CD14-positive monocyte (primary cell): ENCODE data around the gene USP24. TPM values are rescaled to one million over a fixed set of nuclear protein-coding genes. Genes with fewer than 3 reads are reported as not detected.

ENCODE experiments used
- DNase-seq, 3 donors: peaks; one replicate each; pipeline ENCODE4 v3.0.0-alpha.2; 2011 to 2022
- H2AFZ ChIP-seq: 2 replicates; pipeline ENCODE4 v1.6.0; 2012; ENCODE audit warnings: mild to moderate bottlenecking, low read depth, low read length, inconsistent platforms; ENCODE audit not compliant: insufficient read depth, poor library complexity, severe bottlenecking
- H3K27ac ChIP-seq, 2 donors: 1 replicate in 1 of 2; 2 replicates in 1 of 2; pipeline ENCODE4 v1.5.1; 2012 to 2013; ENCODE audit warnings: low read length in 2 of 2, control low read depth in 1 of 2, inconsistent platforms in 1 of 2, low read depth in 1 of 2, mild to moderate bottlenecking in 1 of 2
- H3K27me3 ChIP-seq, 2 donors: one replicate each; pipeline versions ENCODE4 v1.6.0 to v1.6.1; 2011 to 2013; ENCODE audit warnings: low read length in 2 of 2; ENCODE audit not compliant: control insufficient read depth in 2 of 2, insufficient read depth in 2 of 2
- H3K36me3 ChIP-seq, 2 donors: replicated peaks in 1 of 2; 1 replicate in 1 of 2; 2 replicates in 1 of 2; pipeline versions ENCODE4 v1.5.1 to v1.6.1; 2012 to 2013; ENCODE audit warnings: low read length in 2 of 2, control low read depth in 1 of 2, inconsistent platforms in 1 of 2, mild to moderate bottlenecking in 1 of 2; ENCODE audit not compliant: insufficient read depth in 2 of 2, control insufficient read depth in 1 of 2
- H3K4me1 ChIP-seq, 2 donors: 1 replicate in 1 of 2; 2 replicates in 1 of 2; pipeline versions ENCODE4 v1.5.1 to v1.6.1; 2012 to 2013; ENCODE audit warnings: low read length in 2 of 2, control low read depth in 1 of 2, inconsistent platforms in 1 of 2, mild to moderate bottlenecking in 1 of 2, moderate library complexity in 1 of 2; ENCODE audit not compliant: insufficient read depth in 2 of 2, control insufficient read depth in 1 of 2
- H3K4me2 ChIP-seq: replicated peaks from 2 replicates; pipeline ENCODE3; 2012; ENCODE audit warnings: low read length, moderate library complexity, mild to moderate bottlenecking; ENCODE audit not compliant: poor library complexity, severe bottlenecking; ENCODE audit errors: extremely low read depth
- H3K4me3 ChIP-seq, 3 experiments: fragments of 200-600 bp in 1 of 3; sonication (generic) in 1 of 3; replicated peaks in 1 of 3; 1 replicate in 2 of 3; 2 replicates in 1 of 3; pipeline ENCODE4 v1.5.1; 2011 to 2013; ENCODE audit warnings: low read length in 3 of 3, mild to moderate bottlenecking in 3 of 3, control low read depth in 2 of 3, low read depth in 2 of 3, inconsistent platforms in 1 of 3, moderate library complexity in 1 of 3
- H3K79me2 ChIP-seq: 2 replicates; pipeline ENCODE4 v1.6.0; 2012; ENCODE audit warnings: mild to moderate bottlenecking, control low read depth, inconsistent platforms, low read length, moderate library complexity; ENCODE audit not compliant: insufficient read depth
- H3K9ac ChIP-seq: 2 replicates; pipeline ENCODE4 v1.6.0; 2017; ENCODE audit warnings: low read length, mild to moderate bottlenecking; ENCODE audit not compliant: insufficient read depth, poor library complexity, severe bottlenecking
- H3K9me3 ChIP-seq, 2 donors: replicated peaks in 1 of 2; 1 replicate in 1 of 2; 2 replicates in 1 of 2; pipeline versions ENCODE4 v1.5.1 to v1.6.1; 2012 to 2013; ENCODE audit warnings: low read length in 2 of 2, control low read depth in 1 of 2; ENCODE audit not compliant: control insufficient read depth in 1 of 2, insufficient read depth in 1 of 2
- H4K20me1 ChIP-seq: 2 replicates; pipeline ENCODE4 v1.6.0; 2012; ENCODE audit warnings: mild to moderate bottlenecking, low read length, control low read depth, moderate library complexity; ENCODE audit not compliant: insufficient read depth
- H3K27ac Mint-ChIP-seq, 7 donors: one replicate each; pipeline ENCODE4 v1.8.0; 2020; ENCODE audit warnings: mild to moderate bottlenecking in 7 of 7, mixed read lengths in 7 of 7, moderate library complexity in 6 of 7, inconsistent platforms in 2 of 7
- H3K27me3 Mint-ChIP-seq, 3 donors: one replicate each; pipeline ENCODE4 v1.8.0; 2021 to 2022; ENCODE audit warnings: low read depth in 3 of 3, mild to moderate bottlenecking in 3 of 3, mixed read lengths in 3 of 3, moderate library complexity in 3 of 3, inconsistent platforms in 1 of 3
- H3K36me3 Mint-ChIP-seq, 2 donors: one replicate each; pipeline ENCODE4 v1.8.0; 2020; ENCODE audit warnings: mixed read lengths in 2 of 2, inconsistent platforms in 1 of 2, mild to moderate bottlenecking in 1 of 2
- H3K4me1 Mint-ChIP-seq: one replicate; pipeline ENCODE4 v1.8.0; 2020; ENCODE audit warnings: mild to moderate bottlenecking, mixed read lengths
- H3K4me3 Mint-ChIP-seq, 2 donors: one replicate each; pipeline ENCODE4 v1.8.0; 2020; ENCODE audit warnings: mild to moderate bottlenecking in 2 of 2, mixed read lengths in 2 of 2, moderate library complexity in 1 of 2
- H3K9me3 Mint-ChIP-seq, 7 donors: one replicate each; pipeline ENCODE4 v1.8.0; 2020 to 2022; ENCODE audit warnings: mixed read lengths in 7 of 7, mild to moderate bottlenecking in 6 of 7, moderate library complexity in 6 of 7, inconsistent platforms in 2 of 7
- WGBS: methylation state at CpG from one replicate; pipeline ENCODE4 v1.1.5; 2013; ENCODE audit warnings: missing lambda C conversion rate; ENCODE audit not compliant: insufficient coverage; 5-methylcytosine and 5-hydroxymethylcytosine counted together
- intact Hi-C, 2 donors: fragments of 100-400 bp; cut with micrococcal nuclease; formaldehyde crosslinking; loops; one replicate each; pipeline versions ENCODE4 v1.15.0 to v1.15.1; 2023
- polyA plus RNA-seq, 3 donors: library from polyadenylated mRNA; depleted of rRNA in 1 of 3; unstranded in 2 of 3; stranded (reverse) in 1 of 3; fragments of 300-500 nt in 2 of 3; fragments of >200 nt in 1 of 3; fragmentation: Illumina TruSeq in 2 of 3; gene quantifications; 1 replicate in 2 of 3; 2 replicates in 1 of 3; pipeline ENCODE4 v1.2.3, GENCODE V29; 2012 to 2021
- TF ChIP-seq, protein P1 (sequence below): fragments of 200-600 bp; IDR thresholded peaks from one replicate; pipeline ENCODE4 v1.8.0; 2022; ENCODE audit warnings: antibody characterized with exemption, mild to moderate bottlenecking

The USP24 gene
- polyA plus RNA-seq, 3 donors = 1.1 to 14.2 (median 2.1) TPM

DNA sequence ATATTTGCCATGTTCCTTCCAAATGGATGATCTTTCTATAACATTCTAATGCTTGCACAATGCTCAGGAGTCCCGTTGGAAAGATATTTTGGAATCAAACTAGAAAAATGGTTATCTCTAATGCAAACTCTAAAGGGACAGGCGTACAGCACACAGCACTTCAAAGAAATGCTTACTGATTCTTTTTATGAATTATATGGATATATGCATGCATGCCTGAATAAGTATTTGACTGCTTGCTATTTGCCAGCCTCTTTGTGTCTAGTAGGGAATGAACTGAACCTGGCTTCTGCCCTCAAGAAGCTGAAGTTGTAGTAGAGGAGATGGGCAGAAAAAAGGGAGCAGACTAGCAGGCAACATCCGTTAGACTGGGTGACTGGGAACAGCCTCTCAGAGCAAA lies 127.7 kb downstream of the USP24 start:
- Histone ChIP-seq H3K27me3 (no peaks in the 10 kb centered on the region), H3K79me2 (no peaks in the 10 kb centered on the region), H3K9me3 (no peaks in the 10 kb centered on the region), H2AFZ (no peak overlapping the region), H3K4me3 (no peak overlapping the region), H3K4me1 (no peaks in the 10 kb centered on the region), H3K4me2 (no peak overlapping the region), H3K9ac (no peak overlapping the region), H3K36me3 (peaks cover 99 to 100% of the 10 kb centered on the region in 2 donors), H3K27ac (no peak overlapping the region), H4K20me1 (no peaks in the 10 kb centered on the region)
- intact Hi-C loops = no loop called here
- no peaks in the 10 kb centered on the region for H3K9me3 Mint-ChIP-seq
- TF ChIP-seq, protein P1, sequence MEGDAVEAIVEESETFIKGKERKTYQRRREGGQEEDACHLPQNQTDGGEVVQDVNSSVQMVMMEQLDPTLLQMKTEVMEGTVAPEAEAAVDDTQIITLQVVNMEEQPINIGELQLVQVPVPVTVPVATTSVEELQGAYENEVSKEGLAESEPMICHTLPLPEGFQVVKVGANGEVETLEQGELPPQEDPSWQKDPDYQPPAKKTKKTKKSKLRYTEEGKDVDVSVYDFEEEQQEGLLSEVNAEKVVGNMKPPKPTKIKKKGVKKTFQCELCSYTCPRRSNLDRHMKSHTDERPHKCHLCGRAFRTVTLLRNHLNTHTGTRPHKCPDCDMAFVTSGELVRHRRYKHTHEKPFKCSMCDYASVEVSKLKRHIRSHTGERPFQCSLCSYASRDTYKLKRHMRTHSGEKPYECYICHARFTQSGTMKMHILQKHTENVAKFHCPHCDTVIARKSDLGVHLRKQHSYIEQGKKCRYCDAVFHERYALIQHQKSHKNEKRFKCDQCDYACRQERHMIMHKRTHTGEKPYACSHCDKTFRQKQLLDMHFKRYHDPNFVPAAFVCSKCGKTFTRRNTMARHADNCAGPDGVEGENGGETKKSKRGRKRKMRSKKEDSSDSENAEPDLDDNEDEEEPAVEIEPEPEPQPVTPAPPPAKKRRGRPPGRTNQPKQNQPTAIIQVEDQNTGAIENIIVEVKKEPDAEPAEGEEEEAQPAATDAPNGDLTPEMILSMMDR = no peak
- H3K36me3 Mint-ChIP-seq = peaks cover 90 to 92% of the 10 kb centered on the region in 2 donors
- H3K4me1 Mint-ChIP-seq = no peaks in the 10 kb centered on the region
- no peak overlapping the region for H3K27ac Mint-ChIP-seq
- H3K4me3 Mint-ChIP-seq = no peak overlapping the region
- 100% methylated on average over 1 of the region's 3 CpGs for whole genome bisulfite sequencing
- no peaks in the 10 kb centered on the region for H3K27me3 Mint-ChIP-seq
- DNase-seq = no peak

DNA sequence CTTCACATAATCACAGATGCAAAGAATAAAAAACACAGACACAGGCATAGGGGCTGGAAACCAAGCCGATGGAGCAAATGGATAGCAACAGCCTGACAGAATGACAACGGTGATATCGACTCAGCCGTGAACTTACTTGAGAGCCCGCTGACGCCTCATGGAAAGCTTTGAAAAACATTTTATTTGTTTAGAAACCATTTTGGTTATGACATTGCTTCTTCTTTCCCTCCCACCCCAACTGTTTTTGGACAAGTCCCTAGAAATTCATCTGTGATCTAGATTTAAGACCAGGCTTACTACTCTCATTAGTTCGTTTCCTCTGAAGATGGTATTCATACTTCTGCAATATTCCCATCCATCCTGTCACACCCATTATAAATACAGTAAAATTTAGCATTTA lies 130.9 kb downstream of the USP24 start:
- DNase-seq = no peak
- TF ChIP-seq, protein P1 = no peak
- intact Hi-C loops = no loop called here
- Histone ChIP-seq H3K27me3 (no peaks in the 10 kb centered on the region), H3K9ac (no peak overlapping the region), H3K9me3 (no peaks in the 10 kb centered on the region), H3K36me3 (peaks cover 99 to 100% of the 10 kb centered on the region in 2 donors), H3K4me1 (no peaks in the 10 kb centered on the region), H3K27ac (no peak overlapping the region), H3K79me2 (no peaks in the 10 kb centered on the region), H4K20me1 (no peaks in the 10 kb centered on the region), H3K4me3 (no peak overlapping the region), H3K4me2 (no peak overlapping the region), H2AFZ (no peak overlapping the region)
- H3K4me3 Mint-ChIP-seq = no peak overlapping the region
- WGBS = 100% methylated on average over 1 of the region's 7 CpGs
- H3K9me3 Mint-ChIP-seq = no peaks in the 10 kb centered on the region
- peaks cover 93 to 94% of the 10 kb centered on the region in 2 donors for H3K36me3 Mint-ChIP-seq
- no peaks in the 10 kb centered on the region for H3K27me3 Mint-ChIP-seq
- H3K27ac Mint-ChIP-seq = peak overlapping the region in 1 of 7 donors; percentile 46
- no peaks in the 10 kb centered on the region for H3K4me1 Mint-ChIP-seq
